Middle frontal gyrus (tissue), 1 donor: ENCODE results near the gene PHACTR2.

Source experiments
- DNase-seq: peaks from one replicate; pipeline ENCODE4 v3.0.0-alpha.2; 2015; ENCODE audit warnings: low spot score; ENCODE audit errors: extremely low spot score

Gene PHACTR2

DNA sequence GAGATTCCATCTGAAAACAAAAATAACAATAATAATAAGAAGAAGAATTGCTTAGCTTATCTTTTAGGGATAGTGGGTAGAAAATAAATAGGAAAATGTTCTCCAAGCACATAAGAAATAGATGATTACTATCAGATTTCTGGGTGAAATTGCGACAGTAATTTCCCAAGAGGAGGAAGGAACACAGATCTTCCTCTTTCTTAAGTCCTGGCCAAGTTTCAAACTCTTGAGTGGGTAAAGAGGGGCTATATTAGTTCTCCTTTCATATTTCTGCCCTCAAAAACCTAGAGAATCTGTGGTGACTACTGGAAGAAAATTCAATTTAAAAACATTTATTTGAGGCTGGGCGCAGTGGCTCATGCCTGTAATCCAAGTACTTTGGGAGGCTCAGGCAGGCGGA is 63.7 kb downstream of the PHACTR2 start:
- no peak for DNase-seq

DNA sequence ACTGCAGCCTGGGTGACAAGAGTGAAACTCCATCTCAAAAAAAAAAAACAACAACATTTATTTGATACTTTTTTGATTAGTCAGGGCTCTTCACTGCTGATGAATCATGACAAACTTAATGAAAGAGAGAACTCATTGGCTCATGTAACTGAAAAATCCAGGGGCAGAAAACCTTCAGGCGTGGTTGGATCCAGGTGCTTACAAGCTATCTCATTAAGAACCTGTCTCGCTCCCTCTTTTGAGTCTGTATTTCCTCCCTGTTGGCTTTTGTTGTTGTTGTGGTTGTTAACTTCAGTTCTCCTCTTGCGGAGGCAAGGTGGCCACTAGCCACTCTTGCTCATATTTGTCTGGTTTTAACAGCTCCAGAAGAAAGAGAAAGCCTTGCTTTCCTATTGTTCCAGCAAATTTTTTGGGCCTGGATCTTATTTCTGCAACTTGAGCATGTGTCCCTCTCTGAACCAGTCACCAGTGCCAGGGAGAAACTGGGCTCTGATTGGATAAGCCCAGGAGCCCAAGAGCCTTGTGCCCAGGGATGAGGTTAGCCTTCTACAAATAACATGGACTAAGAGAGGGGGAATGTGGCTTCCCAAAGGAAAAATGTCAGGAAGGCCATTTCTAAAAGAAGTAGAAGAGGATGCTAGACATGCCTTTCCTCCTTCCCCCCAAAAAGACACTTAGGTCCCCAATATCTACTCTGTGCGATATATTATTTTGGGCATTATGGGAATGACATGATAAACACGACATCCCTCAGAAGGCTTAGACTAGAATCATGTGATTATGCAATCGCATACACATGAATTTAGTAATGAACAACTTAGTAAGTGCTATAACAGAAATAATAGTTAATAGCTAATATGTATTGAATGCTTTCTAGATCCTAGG is 64.5 kb downstream of the PHACTR2 start:
- DNase-seq: no peak

DNA sequence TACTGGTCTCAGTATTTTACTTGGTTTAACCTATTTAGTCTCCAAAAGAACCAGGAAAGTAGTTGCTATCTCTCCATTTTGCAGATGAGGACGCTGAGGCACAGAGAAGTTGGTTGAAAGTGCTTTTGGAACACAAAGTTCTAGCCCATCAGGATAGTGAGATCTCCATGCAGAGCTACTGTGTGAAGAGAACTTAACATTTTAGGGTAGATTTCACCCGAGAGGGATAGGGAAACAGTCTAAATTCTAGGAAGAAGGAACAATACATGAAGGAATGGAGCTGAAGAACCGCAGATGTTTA is 65.1 kb downstream of the PHACTR2 start:
- no peak for DNase-seq

- no peak for DNase-seq
These were observed 65.8 kb downstream of the PHACTR2 start for GRCh38 chr6:143743301-143744166.

GRCh38 chr6:143744551-143745165 is 66.9 kb downstream of the PHACTR2 start:
- no peak for DNase-seq

- DNase-seq: no peak
These were observed 67.7 kb downstream of the PHACTR2 start for GRCh38 chr6:143745166-143746133.

- DNase-seq: no peak
These were observed 68.7 kb downstream of the PHACTR2 start for GRCh38 chr6:143746202-143747119.

DNA sequence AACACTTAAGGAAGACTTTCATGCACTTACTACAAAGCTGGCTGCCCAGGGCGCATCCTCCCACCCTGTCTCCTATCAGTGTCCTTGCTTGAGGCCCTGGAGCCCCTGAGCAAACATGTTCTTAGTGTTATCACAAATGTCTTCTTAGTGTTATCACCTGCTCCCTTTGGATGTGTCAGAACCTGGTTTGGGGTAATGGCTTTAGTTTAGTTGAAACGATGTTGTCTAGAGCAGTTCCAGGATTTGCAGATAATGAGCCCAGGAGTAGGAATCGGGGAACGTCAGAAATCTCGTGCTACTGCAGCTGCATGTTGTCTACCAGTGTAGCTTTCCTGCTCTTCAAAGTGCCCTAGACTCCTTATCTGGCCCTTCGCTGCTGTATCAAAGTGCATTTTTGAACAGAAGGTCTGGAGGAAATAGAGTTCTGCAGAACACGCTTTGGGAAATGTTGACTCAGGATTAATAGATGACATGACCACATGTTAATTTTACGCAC is 69.6 kb downstream of the PHACTR2 start:
- no peak for DNase-seq

DNA sequence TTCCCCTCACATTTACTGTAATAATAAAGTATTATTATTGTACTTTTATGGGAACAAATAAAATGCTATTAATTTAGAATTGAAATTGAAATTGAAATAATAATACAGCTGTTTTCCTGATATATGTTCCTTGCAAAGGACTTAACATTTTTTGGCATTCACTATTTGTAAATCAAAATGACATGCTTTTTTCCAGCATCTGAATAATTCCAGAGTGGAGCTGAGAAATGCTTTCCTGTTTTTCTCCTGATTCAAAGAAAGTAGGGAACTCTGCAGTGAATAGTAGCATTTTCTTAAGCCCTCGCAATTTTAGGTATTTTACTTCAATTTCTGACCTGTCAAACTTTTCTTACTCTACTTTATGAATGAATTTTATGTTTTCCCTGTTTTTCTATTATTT is 72.1 kb downstream of the PHACTR2 start:
- no peak for DNase-seq

- no peak for DNase-seq
These were observed 73.1 kb downstream of the PHACTR2 start for GRCh38 chr6:143750877-143751276.

DNA sequence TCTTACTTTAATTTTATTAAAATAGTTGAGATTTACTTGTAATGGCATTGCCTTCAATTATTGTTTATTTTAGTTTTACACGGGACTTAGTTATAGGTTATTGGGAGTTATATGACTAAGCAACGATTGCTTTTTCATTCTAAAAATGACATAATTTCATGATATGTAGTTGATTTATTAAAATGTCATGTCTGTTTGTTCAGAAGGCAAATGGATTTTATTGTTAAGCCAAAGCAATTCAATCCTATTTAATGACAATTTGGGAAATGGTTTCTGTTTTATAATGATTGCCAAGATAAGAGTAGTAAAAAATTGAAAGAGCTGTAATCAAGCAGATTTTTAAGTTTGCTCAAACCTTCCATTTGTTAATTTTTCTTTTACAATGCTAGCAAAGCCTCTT is 74.7 kb downstream of the PHACTR2 start:
- DNase-seq: no peak

GRCh38 chr6:143753678-143754077 is 75.9 kb downstream of the PHACTR2 start:
- DNase-seq: no peak

DNA sequence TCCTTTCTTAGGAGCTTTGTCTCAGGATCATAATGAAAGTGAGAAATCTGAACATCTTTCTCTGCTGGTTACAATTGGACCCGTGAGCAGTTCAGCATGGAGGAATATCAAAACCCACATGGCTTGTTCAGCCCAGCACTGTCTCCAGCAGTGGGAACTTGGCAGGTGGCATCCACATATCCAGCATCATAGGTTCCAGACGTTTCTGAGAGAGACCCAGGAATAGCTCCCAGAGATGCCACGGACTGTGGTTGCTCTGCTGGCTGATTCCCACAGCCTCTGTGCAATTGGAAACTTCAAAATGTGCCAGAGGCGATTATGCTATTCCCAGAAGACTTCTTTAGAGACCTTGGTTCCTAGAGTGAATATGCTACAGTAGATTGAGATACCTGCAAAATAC is 76.4 kb downstream of the PHACTR2 start:
- no peak for DNase-seq

GRCh38 chr6:143755301-143755744 is 77.6 kb downstream of the PHACTR2 start:
- DNase-seq: no peak

DNA sequence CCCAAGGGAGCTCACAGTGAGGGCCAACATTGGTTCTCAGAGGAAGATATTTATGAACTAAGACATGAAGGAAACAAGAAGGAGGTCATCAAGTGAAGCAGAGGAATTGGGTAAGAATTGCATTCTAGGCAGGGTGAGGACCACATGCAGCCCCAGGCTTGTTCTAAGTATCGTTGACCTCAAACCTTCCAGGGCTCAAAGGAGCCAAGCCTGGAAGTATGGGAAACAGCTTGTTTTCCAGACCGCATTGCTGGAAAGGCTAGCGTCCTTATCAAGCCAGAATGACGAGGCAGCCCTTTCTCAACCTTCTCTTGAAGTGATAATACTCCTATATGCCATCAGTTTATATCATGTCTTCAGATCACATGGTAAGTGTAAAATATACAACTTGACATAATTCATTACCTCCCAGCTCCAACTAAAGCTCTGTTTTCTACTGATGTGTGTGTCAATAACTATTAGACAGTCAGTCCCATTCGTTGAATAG is 79.6 kb downstream of the PHACTR2 start:
- no peak for DNase-seq

- no peak for DNase-seq
These were observed 80.8 kb downstream of the PHACTR2 start for GRCh38 chr6:143758551-143758950.

GRCh38 chr6:143759666-143760065 is 81.9 kb downstream of the PHACTR2 start:
- no peak for DNase-seq

- no peak for DNase-seq
These were observed 83.3 kb downstream of the PHACTR2 start for GRCh38 chr6:143761074-143761473.

GRCh38 chr6:143762126-143762525 is 84.4 kb downstream of the PHACTR2 start:
- no peak for DNase-seq
